Activated T-cell treated with anti-CD3 and anti-CD28 coated beads, Interleukin-2, amount 50 U/mL, for 72 hours (primary cell): Measurements from ENCODE around the gene SRP68. TPM values are rescaled to one million over a fixed set of nuclear protein-coding genes. Genes with fewer than 3 reads are reported as not detected.
"Not testable (repeated sequence)": the region's sequence is repeated elsewhere in the genome, so short reads cannot be mapped to it uniquely, and the experiment has no call there.

Experiments
- ATAC-seq, 2 donors: fragments of 150-1000 bp; cut with Tn5 transposase; replicated peaks in 1 of 2; 2 replicates each; pipeline ENCODE4 v1.10.0; 2021; ENCODE audit warnings: moderate library complexity in 2 of 2, mild to moderate bottlenecking in 1 of 2
- DNase-seq, 2 donors: peaks; one replicate each; pipeline ENCODE4 v3.0.0; 2021 to 2022; ENCODE audit warnings: mixed read lengths in 1 of 2
- H3K27ac Mint-ChIP-seq: one replicate; pipeline ENCODE4 v1.8.0; 2022; ENCODE audit warnings: mild to moderate bottlenecking, moderate library complexity, mixed read lengths
- H3K27me3 Mint-ChIP-seq: one replicate; pipeline ENCODE4 v1.8.0; 2022; ENCODE audit warnings: low read depth, mixed read lengths
- H3K36me3 Mint-ChIP-seq, 2 donors: one replicate each; pipeline ENCODE4 v1.8.0; 2022; ENCODE audit warnings: mixed read lengths in 2 of 2, mild to moderate bottlenecking in 1 of 2; ENCODE audit not compliant: insufficient read depth in 2 of 2
- H3K4me1 Mint-ChIP-seq: one replicate; pipeline ENCODE4 v1.8.0; 2022; ENCODE audit warnings: low read depth, mixed read lengths
- H3K4me3 Mint-ChIP-seq, 2 donors: one replicate each; pipeline ENCODE4 v1.8.0; 2022; ENCODE audit warnings: mild to moderate bottlenecking in 2 of 2, mixed read lengths in 2 of 2, moderate library complexity in 2 of 2
- H3K9me3 Mint-ChIP-seq, 2 donors: one replicate each; pipeline ENCODE4 v1.8.0; 2022; ENCODE audit warnings: mixed read lengths in 2 of 2
- total RNA-seq, 2 donors: library from RNA; stranded (reverse); gene quantifications; one replicate each; pipeline ENCODE4 v1.2.3, GENCODE V29; 2022

SRP68 gene
- total RNA-seq, 2 donors from 2014 or later: 138 to 144 TPM

GRCh38 chr17:76053246-76054111, 18.8 kb downstream of the SRP68 start:
- Mint-ChIP-seq H3K27me3 (no peaks in the 10 kb centered on the region), H3K9me3 (no peaks in the 10 kb centered on the region), H3K4me3 (peak overlapping the region in 1 of 2 donors; percentile 5), H3K27ac (peak overlapping the region; percentile 74), H3K36me3 (peaks cover 13 to 44% of the 10 kb centered on the region in 2 donors), H3K4me1 (peaks cover 30% of the 10 kb centered on the region)
- DNase-seq (no peak), ATAC-seq (peak in 1 of 2 donors; percentile 41)

GRCh38 chr17:76051561-76051960, 20.8 kb downstream of the SRP68 start:
- Mint-ChIP-seq H3K36me3 (peaks cover 19 to 43% of the 10 kb centered on the region in 2 donors), H3K27ac (peak overlapping the region; percentile 56), H3K27me3 (no peaks in the 10 kb centered on the region), H3K9me3 (no peaks in the 10 kb centered on the region), H3K4me3 (no peak overlapping the region), H3K4me1 (peaks cover 36% of the 10 kb centered on the region)
- no peak for DNase-seq
- ATAC-seq: no peak

GRCh38 chr17:76050538-76051467, 21.5 kb downstream of the SRP68 start:
- Mint-ChIP-seq H3K36me3 (peaks cover 16 to 43% of the 10 kb centered on the region in 2 donors), H3K4me3 (no peak overlapping the region), H3K27ac (peak overlapping the region; percentile 61), H3K27me3 (no peaks in the 10 kb centered on the region), H3K9me3 (no peaks in the 10 kb centered on the region), H3K4me1 (peaks cover 36% of the 10 kb centered on the region)
- DNase-seq (no peak), ATAC-seq (peak in 1 of 2 donors; percentile 23)

GRCh38 chr17:76049836-76050537, 22.3 kb downstream of the SRP68 start:
- DNase-seq (no peak), ATAC-seq (no peak)
- H3K4me3 Mint-ChIP-seq: no peak overlapping the region
- H3K4me1 Mint-ChIP-seq: peaks cover 36% of the 10 kb centered on the region
- peaks cover 16 to 42% of the 10 kb centered on the region in 2 donors for H3K36me3 Mint-ChIP-seq
- H3K9me3 Mint-ChIP-seq: no peaks in the 10 kb centered on the region
- no peaks in the 10 kb centered on the region for H3K27me3 Mint-ChIP-seq
- H3K27ac Mint-ChIP-seq: no peak overlapping the region

GRCh38 chr17:76049239-76049638, 23.1 kb downstream of the SRP68 start:
- Mint-ChIP-seq H3K27ac (peak overlapping the region; percentile 18), H3K36me3 (peaks cover 16 to 48% of the 10 kb centered on the region in 2 donors), H3K27me3 (no peaks in the 10 kb centered on the region), H3K9me3 (no peaks in the 10 kb centered on the region), H3K4me1 (peaks cover 32% of the 10 kb centered on the region), H3K4me3 (no peak overlapping the region)
- no peak for DNase-seq
- no peak for ATAC-seq

GRCh38 chr17:76048711-76049110, 23.6 kb downstream of the SRP68 start:
- Mint-ChIP-seq H3K36me3 (peaks cover 14 to 52% of the 10 kb centered on the region in 2 donors), H3K4me1 (peaks cover 27% of the 10 kb centered on the region), H3K27me3 (no peaks in the 10 kb centered on the region), H3K4me3 (no peak overlapping the region), H3K27ac (peak overlapping the region; percentile 50), H3K9me3 (no peaks in the 10 kb centered on the region)
- no peak for ATAC-seq
- DNase-seq: no peak

GRCh38 chr17:76048025-76048605, 24.2 kb downstream of the SRP68 start:
- peaks cover 11 to 53% of the 10 kb centered on the region in 2 donors for H3K36me3 Mint-ChIP-seq
- no peak for DNase-seq
- peaks cover 21% of the 10 kb centered on the region for H3K4me1 Mint-ChIP-seq
- no peak overlapping the region for H3K27ac Mint-ChIP-seq
- no peaks in the 10 kb centered on the region for H3K9me3 Mint-ChIP-seq
- H3K4me3 Mint-ChIP-seq: no peak overlapping the region
- no peak for ATAC-seq
- H3K27me3 Mint-ChIP-seq: no peaks in the 10 kb centered on the region

- ATAC-seq (no peak), DNase-seq (no peak)
- H3K4me1 Mint-ChIP-seq: peaks cover 15% of the 10 kb centered on the region
- H3K9me3 Mint-ChIP-seq: no peaks in the 10 kb centered on the region
- H3K27ac Mint-ChIP-seq: no peak overlapping the region
- H3K27me3 Mint-ChIP-seq: no peaks in the 10 kb centered on the region
- no peak overlapping the region for H3K4me3 Mint-ChIP-seq
- H3K36me3 Mint-ChIP-seq: peaks cover 14 to 53% of the 10 kb centered on the region in 2 donors
These were observed 26.3 kb downstream of the SRP68 start for GRCh38 chr17:76046064-76046463.

GRCh38 chr17:76044475-76045007, 27.8 kb downstream of the SRP68 start:
- ATAC-seq, H3K27me3 Mint-ChIP-seq, H3K27ac Mint-ChIP-seq, H3K4me3 Mint-ChIP-seq, H3K4me1 Mint-ChIP-seq, H3K9me3 Mint-ChIP-seq, DNase-seq: not testable (repeated sequence)
- peaks cover 11 to 46% of the 10 kb centered on the region in 2 donors for H3K36me3 Mint-ChIP-seq

- H3K4me1 Mint-ChIP-seq, H3K27ac Mint-ChIP-seq, H3K27me3 Mint-ChIP-seq, H3K9me3 Mint-ChIP-seq, H3K4me3 Mint-ChIP-seq, DNase-seq, ATAC-seq: not testable (repeated sequence)
- H3K36me3 Mint-ChIP-seq: peaks cover 9 to 33% of the 10 kb centered on the region in 2 donors
These were observed 29.4 kb downstream of the SRP68 start for GRCh38 chr17:76042868-76043267.

GRCh38 chr17:76040376-76040775, 31.9 kb downstream of the SRP68 start:
- Mint-ChIP-seq H3K9me3 (no peaks in the 10 kb centered on the region), H3K4me1 (peaks cover under 1% of the 10 kb centered on the region), H3K4me3 (no peak overlapping the region), H3K27ac (no peak overlapping the region), H3K36me3 (peaks cover 8 to 23% of the 10 kb centered on the region in 2 donors), H3K27me3 (no peaks in the 10 kb centered on the region)
- DNase-seq (no peak), ATAC-seq (no peak)

- H3K27me3 Mint-ChIP-seq: no peaks in the 10 kb centered on the region
- H3K36me3 Mint-ChIP-seq: peaks cover 8 to 15% of the 10 kb centered on the region in 2 donors
- H3K4me1 Mint-ChIP-seq: peaks cover 8% of the 10 kb centered on the region
- no peak for ATAC-seq
- no peak for DNase-seq
- no peaks in the 10 kb centered on the region for H3K9me3 Mint-ChIP-seq
- no peak overlapping the region for H3K27ac Mint-ChIP-seq
- H3K4me3 Mint-ChIP-seq: no peak overlapping the region
These were observed 33.2 kb downstream of the SRP68 start for GRCh38 chr17:76039121-76039520.
